HG02943 (cell line): Measurements from ENCODE around the gene NRBF2.
"Not testable (repeated sequence)": the region's sequence is repeated elsewhere in the genome, so short reads cannot be mapped to it uniquely, and the experiment has no call there.

Experiments
- ATAC-seq: cut with Tn5 transposase; IDR thresholded peaks from one replicate; pipeline ENCODE4 v1.9.1; 2021; ENCODE audit warnings: mild to moderate bottlenecking, low read depth, moderate library complexity; ENCODE audit not compliant: unreplicated experiment

Gene NRBF2

GRCh38 chr10:63133056-63133820 is at the start of gene NRBF2:
Gene NRBF2 (plus strand): TSS chr10:63133328. CDS start chr10:63133471, 143 bp downstream.
- ATAC-seq = peak; percentile 94

GRCh38 chr10:63083406-63083805 is 49.7 kb upstream of the NRBF2 start:
- ATAC-seq = not testable (repeated sequence)

- ATAC-seq = no peak
Measured at GRCh38 chr10:63083904-63084689, 49.0 kb upstream of the NRBF2 start.

DNA sequence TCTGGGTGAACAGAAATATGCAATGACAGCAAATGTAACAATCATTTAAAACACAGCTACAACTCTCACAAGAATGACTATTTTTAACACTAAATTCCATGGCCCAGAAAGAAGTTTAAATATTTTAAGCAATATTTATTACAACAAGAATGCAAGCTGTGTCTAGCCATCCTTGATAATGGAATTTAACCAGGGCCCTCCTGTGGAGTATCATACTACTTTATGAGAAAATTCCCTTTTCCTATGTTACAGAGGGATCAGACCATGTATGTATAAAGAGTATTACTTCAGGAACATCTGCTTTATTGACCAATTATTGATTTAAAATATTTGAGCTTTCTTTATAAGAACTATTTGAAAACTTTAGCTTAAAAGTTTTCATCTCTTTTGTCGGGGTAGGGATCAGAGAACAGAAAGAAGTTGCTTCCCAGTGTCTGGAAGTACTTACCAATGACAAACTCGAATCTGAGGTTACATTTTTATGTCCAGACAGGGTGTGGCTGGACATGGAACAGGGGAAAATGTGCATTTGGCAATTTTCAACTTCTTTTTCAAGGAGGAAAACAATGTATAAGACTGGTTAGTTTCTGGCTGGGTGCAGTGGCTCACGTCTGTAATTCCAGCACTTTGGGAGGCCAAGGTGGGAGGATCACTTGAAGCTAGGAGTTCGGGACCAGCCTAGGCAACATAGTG is 48.3 kb upstream of the NRBF2 start:
- no peak for ATAC-seq

GRCh38 chr10:63093227-63093626 is 39.9 kb upstream of the NRBF2 start:
- no peak for ATAC-seq

DNA sequence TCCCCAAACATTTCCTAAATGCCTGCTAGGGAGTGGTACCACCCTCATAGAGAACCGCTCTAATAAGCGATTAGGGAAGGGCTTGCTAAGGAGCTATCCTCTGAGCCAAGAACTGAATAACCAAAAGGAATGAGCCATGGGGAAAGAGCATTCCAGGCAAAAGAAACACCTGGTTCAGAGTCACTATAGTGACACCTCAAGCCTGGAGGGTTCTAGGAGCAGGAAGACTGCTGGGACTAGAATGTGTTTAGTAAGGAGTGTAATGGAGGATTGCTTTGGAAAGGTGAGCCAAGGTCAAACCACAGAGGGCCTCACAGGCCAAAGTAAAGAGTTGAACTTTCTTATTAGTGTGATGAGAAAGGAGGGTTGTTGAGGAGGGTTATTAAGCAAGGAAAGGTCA is 38.7 kb upstream of the NRBF2 start:
- ATAC-seq = no peak

DNA sequence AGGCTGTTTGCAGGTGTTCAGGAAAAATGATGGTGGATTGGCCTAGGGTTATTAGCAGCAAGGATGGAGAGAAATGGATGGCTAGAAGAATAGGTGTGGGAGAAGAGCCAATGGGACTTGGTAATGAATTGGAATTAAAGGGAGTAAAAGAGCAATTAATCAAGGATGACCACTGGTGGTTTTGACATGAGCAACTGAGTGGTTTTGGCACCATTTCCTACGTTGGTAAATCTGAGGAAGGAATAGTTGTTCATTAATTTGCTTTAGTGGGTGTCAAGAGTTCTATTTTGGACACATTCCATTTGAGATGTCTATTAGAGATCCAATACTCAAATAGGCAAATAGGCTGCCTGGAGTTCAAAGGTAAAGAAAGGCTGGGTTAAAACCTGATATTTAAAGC is 38.2 kb upstream of the NRBF2 start:
- no peak for ATAC-seq

DNA sequence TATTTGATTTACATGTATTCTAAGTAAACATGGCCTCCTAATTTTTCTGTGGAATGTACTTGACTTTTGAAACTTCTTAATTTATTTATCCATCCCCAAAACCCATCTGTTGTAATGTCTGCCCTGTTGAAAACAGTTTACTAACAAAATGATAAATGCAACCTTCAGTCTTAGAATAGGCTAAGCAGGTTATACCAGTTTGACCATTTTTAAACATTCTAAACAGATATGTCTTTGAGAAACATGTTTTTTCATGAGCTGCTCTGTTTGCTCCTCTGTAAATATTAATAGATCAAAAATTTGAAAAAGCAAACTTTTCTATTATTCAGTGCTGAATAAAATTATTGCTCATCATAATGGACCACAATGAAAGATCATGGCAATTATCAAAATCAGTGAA is 33.4 kb upstream of the NRBF2 start:
- ATAC-seq = no peak

DNA sequence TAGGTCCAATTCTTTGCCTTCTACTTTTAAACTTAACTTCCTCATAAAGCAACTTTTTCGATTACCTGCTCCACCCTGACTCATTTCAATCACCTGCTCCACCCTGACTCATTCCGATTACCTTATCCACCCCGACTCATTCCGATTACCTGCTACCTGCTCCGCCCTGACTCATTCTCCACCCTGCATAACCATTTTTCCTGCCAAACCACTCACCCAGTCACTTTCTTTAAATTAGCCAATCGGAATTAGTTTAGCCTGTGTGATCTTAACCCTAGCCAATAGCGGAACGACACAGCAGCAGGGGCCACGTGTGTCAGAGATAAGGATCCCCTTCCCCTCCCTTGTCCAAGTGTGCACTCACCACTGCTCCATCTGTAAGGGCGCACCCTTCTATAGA is 32.0 kb upstream of the NRBF2 start:
- ATAC-seq = not testable (repeated sequence)

DNA sequence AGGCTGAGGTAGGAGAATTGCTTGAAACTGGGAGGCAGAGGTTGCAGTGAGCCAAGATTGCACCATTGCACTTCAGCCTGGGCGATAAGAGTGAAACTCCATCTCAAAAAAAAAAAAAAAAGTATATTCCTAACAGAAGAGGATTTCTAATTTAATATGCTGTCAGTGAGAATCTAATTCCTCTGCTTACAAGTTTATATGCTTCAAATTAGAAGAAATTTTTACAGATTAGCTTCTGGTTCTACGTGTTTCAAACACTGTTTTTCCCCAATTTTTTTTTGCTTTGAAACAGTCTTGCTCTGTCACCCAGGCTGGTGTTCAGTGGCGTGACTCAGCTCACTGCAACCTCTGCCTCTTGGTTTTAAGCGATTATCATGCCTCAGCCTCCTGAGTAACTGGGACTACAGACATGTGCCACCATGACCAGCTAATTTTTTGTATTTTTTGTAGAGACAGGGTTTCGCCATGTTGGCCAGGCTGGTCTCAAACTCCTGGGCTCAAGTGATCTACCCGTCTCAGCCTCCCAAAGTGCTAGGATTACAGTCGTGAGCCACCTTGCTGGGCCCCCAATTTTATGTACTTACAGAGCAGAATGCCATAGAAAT is 30.7 kb upstream of the NRBF2 start:
- not testable (repeated sequence) for ATAC-seq

DNA sequence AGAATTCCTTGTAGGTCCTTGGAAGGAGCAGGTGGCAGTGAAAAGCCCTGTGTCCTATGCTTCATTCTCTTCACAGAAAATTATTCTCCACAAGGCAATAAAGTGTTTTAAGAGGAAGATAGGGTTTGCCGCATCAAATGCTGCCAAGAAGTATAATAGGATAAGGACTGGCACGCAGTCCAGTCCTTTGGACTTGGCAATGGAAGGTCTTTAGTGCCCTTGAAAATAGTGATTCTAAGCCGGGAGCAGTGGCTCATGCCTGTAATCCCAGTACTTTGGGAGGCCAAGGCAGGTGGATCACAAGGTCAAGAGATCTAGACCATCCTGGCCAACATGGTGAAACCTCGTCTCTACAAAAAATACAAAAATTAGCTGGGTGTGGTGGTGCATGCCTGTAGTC is 29.9 kb upstream of the NRBF2 start:
- not testable (repeated sequence) for ATAC-seq

DNA sequence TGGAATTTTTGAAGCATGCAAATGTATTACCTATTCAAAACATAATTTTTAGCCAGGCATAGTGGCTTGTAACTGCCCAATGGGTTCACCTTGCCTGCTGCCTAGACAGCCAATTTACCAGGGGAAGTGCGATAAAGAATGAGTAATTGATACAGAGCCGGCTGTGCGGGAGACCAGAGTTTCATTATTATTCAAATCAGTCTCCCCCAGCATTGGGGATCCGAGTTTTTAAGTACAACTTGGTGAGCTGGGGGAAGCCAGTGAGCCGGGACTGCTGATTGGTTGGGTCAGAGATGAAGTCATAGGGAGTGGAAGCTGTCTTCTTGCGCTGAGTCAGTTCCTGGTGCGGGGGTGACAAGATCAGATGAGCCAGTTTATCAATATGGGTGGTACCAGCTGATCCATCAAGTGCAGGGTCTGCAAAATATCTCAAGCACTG is 29.1 kb upstream of the NRBF2 start:
- no peak for ATAC-seq

DNA sequence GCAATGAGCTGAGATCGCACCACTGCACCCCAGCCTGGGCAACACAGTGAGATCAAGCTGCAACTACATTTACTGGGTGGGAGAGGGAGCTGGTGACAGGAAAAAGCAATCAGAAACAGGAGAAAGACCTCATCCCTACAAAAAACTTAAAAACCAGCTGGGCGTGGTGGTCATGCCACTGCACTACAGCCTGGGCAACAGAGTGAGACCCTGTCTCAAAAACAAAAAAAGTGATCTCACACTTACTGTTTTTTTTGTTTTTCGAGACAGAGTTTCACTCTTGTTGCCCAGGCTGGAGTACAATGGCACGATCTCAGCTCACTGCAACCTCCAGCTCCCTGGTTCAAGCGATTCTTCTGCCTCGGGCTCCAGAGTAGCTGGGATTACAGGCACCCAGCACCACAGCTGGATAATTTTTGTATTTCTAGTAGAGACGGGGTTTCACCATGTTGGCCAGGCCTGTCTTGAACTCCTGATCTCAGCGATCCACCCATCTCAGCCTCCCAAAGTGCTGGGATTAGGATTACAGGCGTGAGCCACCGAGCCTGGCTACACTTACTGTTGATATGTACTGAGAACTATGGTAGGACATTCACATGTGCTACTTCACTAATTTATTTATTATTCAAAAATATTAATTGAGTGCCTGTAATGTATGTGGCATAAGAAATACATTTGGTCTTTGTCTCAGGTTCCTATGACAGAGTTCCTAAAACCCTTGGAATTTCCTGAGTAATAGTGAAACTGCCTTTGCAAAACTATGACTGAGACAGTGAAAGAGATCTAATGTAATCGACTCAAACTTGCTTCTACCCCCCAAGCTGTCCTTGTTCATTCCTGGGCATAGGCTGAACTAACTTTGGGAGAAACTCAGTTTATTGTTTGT is 27.7 kb upstream of the NRBF2 start:
- no peak for ATAC-seq

DNA sequence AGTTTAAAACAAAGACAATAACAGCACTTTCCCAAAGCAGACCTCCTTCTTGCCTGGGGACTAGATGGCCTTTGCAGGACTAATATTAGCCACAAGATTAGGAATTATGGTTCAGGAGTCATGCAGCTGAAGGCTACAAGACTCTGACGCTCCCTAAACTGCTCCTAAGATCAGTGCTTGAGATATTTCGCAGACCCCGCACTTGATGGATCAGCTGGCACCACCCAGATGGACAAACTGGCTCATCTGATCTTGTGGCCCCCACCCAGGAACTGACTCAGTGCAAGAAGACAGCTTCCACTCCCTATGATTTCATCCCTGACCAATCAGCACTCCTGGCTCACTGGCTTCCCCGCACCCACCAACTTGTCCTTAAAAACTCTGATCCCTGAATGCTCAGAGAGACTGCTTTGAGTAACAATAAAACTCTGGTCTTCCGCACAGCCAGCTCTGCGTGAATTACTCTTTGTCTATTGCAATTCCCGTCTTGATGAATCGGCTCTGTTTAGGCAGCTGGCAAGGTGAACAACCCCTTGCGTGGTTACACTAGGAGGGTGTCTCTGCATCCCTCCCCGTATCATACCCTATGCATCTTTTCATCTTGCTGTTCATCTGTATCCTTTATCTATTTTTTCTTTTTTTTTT is 26.9 kb upstream of the NRBF2 start:
- no peak for ATAC-seq

GRCh38 chr10:63107943-63108437 is 25.1 kb upstream of the NRBF2 start:
- ATAC-seq = no peak

- no peak for ATAC-seq
Measured at GRCh38 chr10:63110940-63111339, 22.2 kb upstream of the NRBF2 start.

- ATAC-seq = no peak
Measured at GRCh38 chr10:63114031-63114814, 18.9 kb upstream of the NRBF2 start.

DNA sequence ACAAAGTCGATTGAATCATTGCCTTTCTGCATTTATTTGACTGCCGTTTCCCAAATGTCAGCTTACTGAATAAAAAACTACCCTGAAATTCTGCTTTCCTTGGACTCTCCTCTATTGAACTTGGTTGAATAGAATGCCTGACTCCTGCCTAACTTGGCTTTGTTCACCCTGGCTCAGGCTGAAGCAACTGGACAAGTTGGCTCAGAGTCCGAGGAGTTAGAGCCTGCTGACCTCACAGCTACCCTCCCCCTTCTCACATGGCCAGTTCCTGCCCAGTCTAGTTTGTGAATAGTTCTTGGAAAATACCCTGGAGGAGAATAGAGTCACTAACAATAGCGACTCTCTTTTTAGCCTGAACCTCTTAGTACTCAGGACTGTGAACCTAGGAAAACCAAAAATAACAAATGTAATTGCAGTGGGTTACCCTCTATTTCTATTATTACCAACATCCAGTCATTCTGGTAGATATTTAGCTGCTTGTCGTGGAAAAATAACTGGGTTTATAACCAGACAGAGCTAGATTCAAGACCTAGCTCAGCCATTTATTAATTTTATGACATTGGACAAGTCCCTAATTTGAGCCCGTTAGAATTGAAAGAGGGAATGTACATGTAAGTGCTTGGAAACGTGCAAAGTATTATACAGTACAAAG is 17.3 kb upstream of the NRBF2 start:
- no peak for ATAC-seq
